ENCODE results near the gene KLC4. TPM values are rescaled to one million over a fixed set of nuclear protein-coding genes. Genes with fewer than 3 reads are reported as not detected.

Gene KLC4
- total and polyA plus RNA-seq, 9 of the 15 experiments (the other 6 are each of a cell fraction or from before 2014, with no cell fraction given), result 1.7 to 16.2 (median 7.7) TPM

DNA sequence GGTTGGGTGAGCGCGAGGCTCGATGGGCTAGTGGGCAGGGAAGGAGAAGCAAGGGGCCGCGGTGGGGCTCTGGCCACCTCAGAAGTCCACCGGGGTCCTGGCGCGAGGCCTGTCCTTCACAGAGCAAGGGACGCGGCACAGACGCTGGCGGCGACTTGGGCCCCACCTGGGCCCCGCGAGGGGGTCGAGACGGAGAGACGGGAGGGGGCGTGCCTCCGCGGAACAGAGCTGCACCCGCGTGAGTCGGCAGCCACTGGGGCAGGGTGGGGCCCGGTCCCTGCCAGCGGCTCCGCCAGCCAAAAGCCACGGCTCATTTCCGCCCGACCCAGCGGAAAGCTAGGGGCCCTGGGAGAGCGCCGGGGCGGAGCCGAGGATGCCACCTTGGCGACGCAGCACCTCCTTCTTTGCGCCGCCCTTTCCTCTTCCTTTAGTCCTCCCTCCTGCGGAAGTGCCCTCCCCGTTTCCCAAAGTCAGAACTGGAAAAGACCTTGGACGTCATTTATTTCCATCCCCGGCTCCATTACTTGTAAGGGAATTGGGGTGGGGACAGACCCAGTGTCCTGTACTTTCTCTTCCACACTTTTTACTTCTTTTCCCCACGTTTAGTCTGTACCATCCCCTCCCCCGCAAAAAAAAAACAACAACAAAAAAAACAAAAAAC, 5.8 kb upstream of the KLC4 start, which contains the start of gene CUL7 (continued):
- peak; percentile 82; the same call in 1 of the 2 replicates for TF ChIP-seq BRD4 (IDR thresholded peaks at IDR 0.05)
- TF ChIP-seq SIX5 (IDR thresholded peaks at IDR 0.05; ENCODE audit: borderline replicate concordance in 1 of 2, insufficient read depth in 1 of 2, low read depth in 1 of 2, low read length in 2 of 2), result no peak
- TF ChIP-seq NCOA2 (IDR thresholded peaks at IDR 0.05; ENCODE audit: partially characterized antibody in 2 of 2), result no peak
- peak; percentile 68 for TF ChIP-seq NEUROD1 (IDR thresholded peaks at IDR 0.05; ENCODE audit: borderline replicate concordance, low read depth, low read length, partially characterized antibody)
- peak; percentile 95 for TF ChIP-seq MYNN (IDR thresholded peaks at IDR 0.05)
- TF ChIP-seq MYNN (CRISPR knock-in tag; IDR thresholded peaks at IDR 0.05), result no peak
- peak; percentile 87; the same call in 1 of the 2 replicates for TF ChIP-seq HDAC6 (IDR thresholded peaks at IDR 0.05; ENCODE audit: low read depth, low read length)
- no peak for TF ChIP-seq FOXJ2 (tag; IDR thresholded peaks at IDR 0.05)
- 0 out of 2 replicates have a peak, but pooled peaks have one; percentile 50 for TF ChIP-seq TAF7 (tag; IDR thresholded peaks at IDR 0.05)
- peak; percentile 77 for TF ChIP-seq ZNF436 (CRISPR knock-in tag; IDR thresholded peaks at IDR 0.05)
- TF ChIP-seq MTA1 (IDR thresholded peaks at IDR 0.05; ENCODE audit: borderline replicate concordance), result peak; percentile 59
- TF ChIP-seq, protein P1, sequence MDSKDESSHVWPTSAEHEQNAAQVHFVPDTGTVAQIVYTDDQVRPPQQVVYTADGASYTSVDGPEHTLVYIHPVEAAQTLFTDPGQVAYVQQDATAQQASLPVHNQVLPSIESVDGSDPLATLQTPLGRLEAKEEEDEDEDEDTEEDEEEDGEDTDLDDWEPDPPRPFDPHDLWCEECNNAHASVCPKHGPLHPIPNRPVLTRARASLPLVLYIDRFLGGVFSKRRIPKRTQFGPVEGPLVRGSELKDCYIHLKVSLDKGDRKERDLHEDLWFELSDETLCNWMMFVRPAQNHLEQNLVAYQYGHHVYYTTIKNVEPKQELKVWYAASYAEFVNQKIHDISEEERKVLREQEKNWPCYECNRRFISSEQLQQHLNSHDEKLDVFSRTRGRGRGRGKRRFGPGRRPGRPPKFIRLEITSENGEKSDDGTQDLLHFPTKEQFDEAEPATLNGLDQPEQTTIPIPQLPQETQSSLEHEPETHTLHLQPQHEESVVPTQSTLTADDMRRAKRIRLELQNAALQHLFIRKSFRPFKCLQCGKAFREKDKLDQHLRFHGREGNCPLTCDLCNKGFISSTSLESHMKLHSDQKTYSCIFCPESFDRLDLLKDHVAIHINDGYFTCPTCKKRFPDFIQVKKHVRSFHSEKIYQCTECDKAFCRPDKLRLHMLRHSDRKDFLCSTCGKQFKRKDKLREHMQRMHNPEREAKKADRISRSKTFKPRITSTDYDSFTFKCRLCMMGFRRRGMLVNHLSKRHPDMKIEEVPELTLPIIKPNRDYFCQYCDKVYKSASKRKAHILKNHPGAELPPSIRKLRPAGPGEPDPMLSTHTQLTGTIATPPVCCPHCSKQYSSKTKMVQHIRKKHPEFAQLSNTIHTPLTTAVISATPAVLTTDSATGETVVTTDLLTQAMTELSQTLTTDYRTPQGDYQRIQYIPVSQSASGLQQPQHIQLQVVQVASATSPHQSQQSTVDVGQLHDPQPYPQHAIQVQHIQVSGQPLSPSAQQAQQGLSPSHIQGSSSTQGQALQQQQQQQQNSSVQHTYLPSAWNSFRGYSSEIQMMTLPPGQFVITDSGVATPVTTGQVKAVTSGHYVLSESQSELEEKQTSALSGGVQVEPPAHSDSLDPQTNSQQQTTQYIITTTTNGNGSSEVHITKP (IDR thresholded peaks at IDR 0.05; ENCODE audit: partially characterized antibody), result no peak
- no peak for TF ChIP-seq ATF1 (CRISPR knock-in tag; IDR thresholded peaks at IDR 0.05)
- peak; percentile 83 for TF ChIP-seq ATF1 (tag; IDR thresholded peaks at IDR 0.05)
- TF ChIP-seq NFXL1 (CRISPR knock-in tag; IDR thresholded peaks at IDR 0.05), result no peak
- no peak for TF ChIP-seq KLF16 (IDR thresholded peaks at IDR 0.05)
- 0 out of 4 replicates have a peak, but pooled peaks of 1 of the 2 experiments have one; percentile 29 for TF ChIP-seq CSDE1 (IDR thresholded peaks at IDR 0.05)
- TF ChIP-seq, protein P2, sequence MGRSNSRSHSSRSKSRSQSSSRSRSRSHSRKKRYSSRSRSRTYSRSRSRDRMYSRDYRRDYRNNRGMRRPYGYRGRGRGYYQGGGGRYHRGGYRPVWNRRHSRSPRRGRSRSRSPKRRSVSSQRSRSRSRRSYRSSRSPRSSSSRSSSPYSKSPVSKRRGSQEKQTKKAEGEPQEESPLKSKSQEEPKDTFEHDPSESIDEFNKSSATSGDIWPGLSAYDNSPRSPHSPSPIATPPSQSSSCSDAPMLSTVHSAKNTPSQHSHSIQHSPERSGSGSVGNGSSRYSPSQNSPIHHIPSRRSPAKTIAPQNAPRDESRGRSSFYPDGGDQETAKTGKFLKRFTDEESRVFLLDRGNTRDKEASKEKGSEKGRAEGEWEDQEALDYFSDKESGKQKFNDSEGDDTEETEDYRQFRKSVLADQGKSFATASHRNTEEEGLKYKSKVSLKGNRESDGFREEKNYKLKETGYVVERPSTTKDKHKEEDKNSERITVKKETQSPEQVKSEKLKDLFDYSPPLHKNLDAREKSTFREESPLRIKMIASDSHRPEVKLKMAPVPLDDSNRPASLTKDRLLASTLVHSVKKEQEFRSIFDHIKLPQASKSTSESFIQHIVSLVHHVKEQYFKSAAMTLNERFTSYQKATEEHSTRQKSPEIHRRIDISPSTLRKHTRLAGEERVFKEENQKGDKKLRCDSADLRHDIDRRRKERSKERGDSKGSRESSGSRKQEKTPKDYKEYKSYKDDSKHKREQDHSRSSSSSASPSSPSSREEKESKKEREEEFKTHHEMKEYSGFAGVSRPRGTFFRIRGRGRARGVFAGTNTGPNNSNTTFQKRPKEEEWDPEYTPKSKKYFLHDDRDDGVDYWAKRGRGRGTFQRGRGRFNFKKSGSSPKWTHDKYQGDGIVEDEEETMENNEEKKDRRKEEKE (IDR thresholded peaks at IDR 0.05; ENCODE audit: borderline replicate concordance in 1 of 2, control insufficient read depth in 1 of 2, low read depth in 2 of 2, low read length in 1 of 2), result peak in 1 of 2 experiments; percentile 28; a peak in 1 of 4 replicates
- no peak for TF ChIP-seq ZNF184 (CRISPR knock-in tag; IDR thresholded peaks at IDR 0.05)
- peak; percentile 61 for TF ChIP-seq SMARCB1 (IDR thresholded peaks at IDR 0.05; ENCODE audit: insufficient read length, low read depth)
- no peak for TF ChIP-seq ZC3H4 (CRISPR knock-in tag; IDR thresholded peaks at IDR 0.05; ENCODE audit: borderline replicate concordance)
- peak; percentile 8; the same call in 1 of the 2 replicates for TF ChIP-seq CGGBP1 (CRISPR knock-in tag; IDR thresholded peaks at IDR 0.05)
- peak; percentile 97 for TF ChIP-seq ZFX (CRISPR knock-in tag; IDR thresholded peaks at IDR 0.05)
